Loucy (cell line): Measurements from ENCODE around the gene CAMK2G.

Experiments
- H2AFZ ChIP-seq: fragments of 200-600 bp; sonication (generic); 2 replicates; pipeline ENCODE4 v1.6.0; 2016; ENCODE audit warnings: antibody characterized with exemption, mild to moderate bottlenecking, low read length, moderate library complexity
- H3F3A ChIP-seq: fragments of 200-600 bp; 2 replicates; pipeline ENCODE4 v1.6.0; 2016; ENCODE audit warnings: antibody characterized with exemption, low read depth, mild to moderate bottlenecking
- H3K27me3 ChIP-seq: fragments of 200-600 bp; sonication (generic); 2 replicates; pipeline ENCODE4 v1.6.1; 2014; ENCODE audit warnings: low read length, mild to moderate bottlenecking; ENCODE audit not compliant: insufficient read depth, poor library complexity, severe bottlenecking
- H3K36me3 ChIP-seq: fragments of 200-600 bp; sonication (generic); 2 replicates; pipeline ENCODE4 v1.6.1; 2016; ENCODE audit warnings: low read length; ENCODE audit not compliant: insufficient read depth
- H3K4me1 ChIP-seq: fragments of 200-600 bp; sonication (generic); 2 replicates; pipeline ENCODE4 v1.5.1; 2014; ENCODE audit warnings: low read length, mild to moderate bottlenecking; ENCODE audit not compliant: insufficient read depth, poor library complexity, severe bottlenecking
- H3K4me2 ChIP-seq: fragments of 200-600 bp; sonication (generic); 2 replicates; pipeline ENCODE4 v1.6.0; 2014; ENCODE audit warnings: antibody characterized with exemption, low read length, low read depth, mild to moderate bottlenecking; ENCODE audit not compliant: poor library complexity, severe bottlenecking
- H3K4me3 ChIP-seq: fragments of 200-600 bp; sonication (generic); 2 replicates; pipeline ENCODE4 v1.5.1; 2014; ENCODE audit warnings: low read length, mild to moderate bottlenecking, mixed read lengths; ENCODE audit not compliant: poor library complexity, severe bottlenecking
- H3K79me2 ChIP-seq: fragments of 200-600 bp; sonication (generic); 2 replicates; pipeline ENCODE4 v1.6.1; 2014; ENCODE audit warnings: low read length; ENCODE audit not compliant: insufficient read depth
- H3K9ac ChIP-seq: fragments of 200-600 bp; sonication (generic); 2 replicates; pipeline ENCODE4 v1.6.0; 2014; ENCODE audit warnings: mild to moderate bottlenecking, low read depth, low read length, moderate library complexity; ENCODE audit not compliant: poor library complexity, severe bottlenecking
- H3K9me2 ChIP-seq: fragments of 200-600 bp; sonication (generic); replicated peaks from 2 replicates; pipeline ENCODE4 v1.6.1; 2016; ENCODE audit warnings: low read depth, low read length, mixed read lengths
- H3K9me3 ChIP-seq: fragments of 200-600 bp; sonication (generic); 2 replicates; pipeline ENCODE4 v1.6.1; 2014; ENCODE audit warnings: mild to moderate bottlenecking, antibody characterized with exemption, low read length, low read depth; ENCODE audit not compliant: insufficient read depth
- H4K20me1 ChIP-seq: fragments of 200-600 bp; sonication (generic); 2 replicates; pipeline ENCODE4 v1.6.0; 2014; ENCODE audit warnings: antibody characterized with exemption, low read length, mild to moderate bottlenecking; ENCODE audit not compliant: insufficient read depth, poor library complexity, severe bottlenecking
- EZH2phosphoT487 ChIP-seq: fragments of 200-600 bp; IDR thresholded peaks from 2 replicates; pipeline ENCODE4 v1.6.1; 2018; ENCODE audit warnings: antibody characterized with exemption, mild to moderate bottlenecking, moderate library complexity, borderline replicate concordance
- TF ChIP-seq, protein P1 (sequence below): fragments of 200-600 bp; sonication (generic); conservative IDR thresholded peaks from 2 replicates; pipeline ENCODE4 v1.5.1; 2014; ENCODE audit warnings: mild to moderate bottlenecking, antibody characterized with exemption, low read length

The CAMK2G gene

DNA sequence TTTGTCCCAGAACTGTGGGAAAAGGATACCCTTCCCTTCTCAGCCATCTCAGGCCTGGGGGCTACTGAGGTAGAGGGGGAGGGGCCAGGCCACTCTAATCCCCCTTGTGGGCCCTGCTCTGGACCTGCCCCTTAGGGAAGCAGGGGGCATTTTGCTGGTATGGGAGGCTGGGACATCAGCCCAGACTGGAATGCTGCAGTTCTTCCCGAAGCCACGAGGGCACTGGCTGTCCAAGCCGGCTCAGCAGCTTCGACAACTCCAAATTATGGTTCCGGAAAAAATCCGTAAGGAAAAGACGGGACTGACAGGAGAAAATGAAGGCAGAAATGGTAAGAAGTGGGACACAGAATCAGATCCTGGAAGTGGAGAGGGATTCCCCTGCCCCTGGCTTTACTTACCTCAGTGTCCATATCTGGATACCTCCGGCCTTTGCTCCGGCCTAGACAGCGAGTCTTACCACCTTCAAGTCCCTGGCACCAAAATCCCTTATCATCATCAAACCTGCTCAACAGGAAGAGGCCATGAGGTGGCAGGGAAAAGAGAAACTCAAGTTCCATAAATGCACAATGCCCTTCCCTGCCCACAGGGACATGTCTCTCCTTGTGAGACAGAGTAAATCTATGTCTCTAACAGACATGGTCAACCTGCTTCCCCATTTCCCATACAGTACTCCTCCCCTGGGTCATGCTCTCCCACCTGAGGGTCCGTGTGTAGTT is 71.9 kb downstream of the CAMK2G start:
- no peaks in the 10 kb centered on the region for H4K20me1 ChIP-seq
- H3K79me2 ChIP-seq = peaks cover 4% of the 10 kb centered on the region; the same call in 1 of the 2 replicates
- no peaks in the 10 kb centered on the region for H3K9me2 ChIP-seq
- no peak overlapping the region for H3K9ac ChIP-seq
- H3K4me1 ChIP-seq = peaks cover 7% of the 10 kb centered on the region
- no peak for TF ChIP-seq EZH2phosphoT487
- TF ChIP-seq, protein P1, sequence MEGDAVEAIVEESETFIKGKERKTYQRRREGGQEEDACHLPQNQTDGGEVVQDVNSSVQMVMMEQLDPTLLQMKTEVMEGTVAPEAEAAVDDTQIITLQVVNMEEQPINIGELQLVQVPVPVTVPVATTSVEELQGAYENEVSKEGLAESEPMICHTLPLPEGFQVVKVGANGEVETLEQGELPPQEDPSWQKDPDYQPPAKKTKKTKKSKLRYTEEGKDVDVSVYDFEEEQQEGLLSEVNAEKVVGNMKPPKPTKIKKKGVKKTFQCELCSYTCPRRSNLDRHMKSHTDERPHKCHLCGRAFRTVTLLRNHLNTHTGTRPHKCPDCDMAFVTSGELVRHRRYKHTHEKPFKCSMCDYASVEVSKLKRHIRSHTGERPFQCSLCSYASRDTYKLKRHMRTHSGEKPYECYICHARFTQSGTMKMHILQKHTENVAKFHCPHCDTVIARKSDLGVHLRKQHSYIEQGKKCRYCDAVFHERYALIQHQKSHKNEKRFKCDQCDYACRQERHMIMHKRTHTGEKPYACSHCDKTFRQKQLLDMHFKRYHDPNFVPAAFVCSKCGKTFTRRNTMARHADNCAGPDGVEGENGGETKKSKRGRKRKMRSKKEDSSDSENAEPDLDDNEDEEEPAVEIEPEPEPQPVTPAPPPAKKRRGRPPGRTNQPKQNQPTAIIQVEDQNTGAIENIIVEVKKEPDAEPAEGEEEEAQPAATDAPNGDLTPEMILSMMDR = no peak
- no peaks in the 10 kb centered on the region for H3K9me3 ChIP-seq
- no peak overlapping the region for H2AFZ ChIP-seq
- H3K27me3 ChIP-seq = no peaks in the 10 kb centered on the region
- H3F3A ChIP-seq = no peaks in the 10 kb centered on the region
- peaks cover 70% of the 10 kb centered on the region; the same call in 1 of the 2 replicates for H3K36me3 ChIP-seq
- H3K4me3 ChIP-seq = no peak overlapping the region
- H3K4me2 ChIP-seq = no peak overlapping the region

DNA sequence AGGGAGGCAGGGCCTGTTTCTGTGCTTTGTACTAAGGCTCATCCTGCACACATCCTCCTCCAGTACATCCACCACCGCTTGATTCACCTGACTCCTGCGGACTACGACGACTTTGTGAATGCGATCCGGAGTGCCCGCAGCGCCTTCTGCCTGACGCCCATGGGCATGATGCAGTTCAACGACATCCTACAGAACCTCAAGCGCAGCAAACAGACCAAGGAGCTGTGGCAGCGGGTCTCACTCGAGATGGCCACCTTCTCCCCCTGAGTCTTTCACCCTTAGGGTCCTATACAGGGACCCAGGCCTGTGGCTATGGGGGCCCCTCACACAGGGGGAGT is 73.1 kb downstream of the CAMK2G start:
- no peaks in the 10 kb centered on the region for H4K20me1 ChIP-seq
- H3K4me3 ChIP-seq = no peak overlapping the region
- no peak overlapping the region for H2AFZ ChIP-seq
- H3K79me2 ChIP-seq = no peaks in the 10 kb centered on the region
- no peaks in the 10 kb centered on the region for H3K4me1 ChIP-seq
- no peaks in the 10 kb centered on the region for H3K9me3 ChIP-seq
- TF ChIP-seq, protein P1 = no peak
- no peak for TF ChIP-seq EZH2phosphoT487
- H3K36me3 ChIP-seq = peaks cover 64% of the 10 kb centered on the region; the same call in 1 of the 2 replicates
- H3K4me2 ChIP-seq = no peak overlapping the region
- H3K9ac ChIP-seq = no peak overlapping the region
- H3K9me2 ChIP-seq = no peaks in the 10 kb centered on the region
- no peaks in the 10 kb centered on the region for H3F3A ChIP-seq
- H3K27me3 ChIP-seq = no peaks in the 10 kb centered on the region

- H3K27me3 ChIP-seq = no peaks in the 10 kb centered on the region
- H3K9ac ChIP-seq = no peak overlapping the region
- no peaks in the 10 kb centered on the region for H4K20me1 ChIP-seq
- no peaks in the 10 kb centered on the region for H3K79me2 ChIP-seq
- H3K9me2 ChIP-seq = no peaks in the 10 kb centered on the region
- H3F3A ChIP-seq = no peaks in the 10 kb centered on the region
- no peaks in the 10 kb centered on the region for H3K9me3 ChIP-seq
- no peak overlapping the region for H2AFZ ChIP-seq
- no peak overlapping the region for H3K4me2 ChIP-seq
- H3K4me3 ChIP-seq = no peak overlapping the region
- TF ChIP-seq, protein P1 = no peak
- no peak for TF ChIP-seq EZH2phosphoT487
- no peaks in the 10 kb centered on the region for H3K4me1 ChIP-seq
- peaks cover 60% of the 10 kb centered on the region; the same call in 1 of the 2 replicates for H3K36me3 ChIP-seq
These were observed 73.6 kb downstream of the CAMK2G start for GRCh38 chr10:73800560-73801252.
